ENCODE measurements around the gene LDLRAD2.
"Not testable (repeated sequence)": the region's sequence is repeated elsewhere in the genome, so short reads cannot be mapped to it uniquely, and the experiment has no call there.

Gene LDLRAD2

DNA sequence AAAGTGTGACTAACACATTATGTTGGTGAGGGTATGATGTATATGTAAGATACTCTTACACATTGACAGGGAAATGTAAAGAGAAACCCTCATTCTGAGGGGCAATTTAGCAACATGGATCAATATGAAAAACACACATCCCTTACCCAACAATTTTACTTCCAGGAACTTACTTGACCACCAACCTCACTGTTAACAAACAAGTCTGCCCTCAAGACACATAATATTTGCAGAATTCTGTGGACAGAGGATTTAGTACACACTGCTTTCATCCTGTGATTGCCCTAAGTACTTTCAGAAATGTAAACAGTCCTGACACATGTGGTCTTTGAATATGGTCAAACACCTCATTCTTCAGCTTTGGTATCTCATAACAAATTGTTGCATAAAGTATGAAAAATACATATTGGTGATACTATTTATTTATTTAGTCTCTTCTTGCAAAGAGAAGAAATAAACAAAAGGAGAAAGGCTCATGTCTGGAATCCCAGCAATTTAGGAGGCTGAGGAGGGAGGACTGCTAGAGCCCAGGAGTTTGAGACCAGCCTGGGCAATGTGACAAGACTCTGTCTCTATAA, 36.0 kb upstream of the LDLRAD2 start:
- CTCF ChIA-PET: no interaction called here
- no peak for DNase-seq (ENCODE audit: extremely low spot score)
- POLR2A ChIA-PET: no interaction called here
- TF ChIP-seq BHLHE40 (IDR thresholded peaks at IDR 0.05; ENCODE audit: borderline replicate concordance): no peak
- no peak for TF ChIP-seq NFRKB (IDR thresholded peaks at IDR 0.05)
- no peak for TF ChIP-seq CTBP1 (IDR thresholded peaks at IDR 0.05; ENCODE audit: borderline replicate concordance)
- TF ChIP-seq, protein P1, sequence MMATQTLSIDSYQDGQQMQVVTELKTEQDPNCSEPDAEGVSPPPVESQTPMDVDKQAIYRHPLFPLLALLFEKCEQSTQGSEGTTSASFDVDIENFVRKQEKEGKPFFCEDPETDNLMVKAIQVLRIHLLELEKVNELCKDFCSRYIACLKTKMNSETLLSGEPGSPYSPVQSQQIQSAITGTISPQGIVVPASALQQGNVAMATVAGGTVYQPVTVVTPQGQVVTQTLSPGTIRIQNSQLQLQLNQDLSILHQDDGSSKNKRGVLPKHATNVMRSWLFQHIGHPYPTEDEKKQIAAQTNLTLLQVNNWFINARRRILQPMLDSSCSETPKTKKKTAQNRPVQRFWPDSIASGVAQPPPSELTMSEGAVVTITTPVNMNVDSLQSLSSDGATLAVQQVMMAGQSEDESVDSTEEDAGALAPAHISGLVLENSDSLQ (IDR thresholded peaks at IDR 0.05): no peak
- no peak for TF ChIP-seq FOXK2 (IDR thresholded peaks at IDR 0.05)
- TF ChIP-seq HDGF (IDR thresholded peaks at IDR 0.05; ENCODE audit: borderline replicate concordance): no peak
- no peak for TF ChIP-seq SUZ12 (IDR thresholded peaks at IDR 0.05)
- TF ChIP-seq LEF1 (IDR thresholded peaks at IDR 0.05; ENCODE audit: borderline replicate concordance): no peak
- TF ChIP-seq FOXA1 (IDR thresholded peaks at IDR 0.05): no peak
- TF ChIP-seq SP1 (IDR thresholded peaks at IDR 0.05): no peak
- TF ChIP-seq ZNF384 (IDR thresholded peaks at IDR 0.05): no peak
- no peak for TF ChIP-seq TARDBP (IDR thresholded peaks at IDR 0.05)
- TF ChIP-seq ARNT (IDR thresholded peaks at IDR 0.05): no peak
- no peak for TF ChIP-seq FOXM1 (IDR thresholded peaks at IDR 0.05; ENCODE audit: borderline replicate concordance)
- no peak for TF ChIP-seq ELF4 (IDR thresholded peaks at IDR 0.05)
- no peak for TF ChIP-seq L3MBTL2 (conservative IDR thresholded peaks at IDR 0.05)

DNA sequence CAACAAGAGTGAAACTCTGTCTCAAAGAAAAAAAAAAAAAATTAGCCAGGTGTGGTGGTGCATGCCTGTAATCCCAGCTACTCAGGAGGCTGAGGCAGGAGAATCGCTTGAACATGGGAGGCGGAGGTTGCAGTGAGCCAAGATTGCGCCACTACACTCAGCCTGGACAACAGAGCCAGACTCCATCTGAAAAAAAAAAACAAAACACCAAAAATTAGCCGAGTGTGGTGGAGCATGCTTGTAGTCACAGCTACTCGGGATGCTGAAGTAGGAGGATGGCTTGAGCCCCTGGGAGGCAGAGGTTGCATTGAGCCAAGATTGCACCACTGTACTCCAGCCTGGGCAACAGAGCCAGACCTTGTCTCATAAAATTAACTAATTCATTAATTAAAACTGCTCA, 35.1 kb upstream of the LDLRAD2 start:
- DNase-seq (ENCODE audit: extremely low spot score); POLR2A ChIA-PET; CTCF ChIA-PET: not testable (repeated sequence)

DNA sequence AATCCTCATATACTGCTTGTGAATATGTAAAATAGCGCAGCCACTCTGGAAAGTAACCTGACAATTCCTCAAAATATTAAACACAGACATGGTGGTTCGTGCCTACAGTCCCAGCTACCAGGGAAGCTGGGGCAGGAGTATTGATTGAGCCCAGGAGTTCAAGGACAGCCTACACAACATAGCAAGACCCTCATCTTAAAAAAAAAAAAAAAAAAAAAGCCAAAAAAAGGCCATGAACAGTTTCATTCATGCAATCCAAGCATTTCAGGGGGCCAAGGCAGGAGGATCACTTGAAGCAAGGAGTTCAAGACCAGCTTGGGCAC, 33.7 kb upstream of the LDLRAD2 start:
- ChIA-PET POLR2A (no interaction called here), CTCF (no interaction called here)
- TF ChIP-seq HDGF (IDR thresholded peaks at IDR 0.05; ENCODE audit: borderline replicate concordance): no peak
- no peak for TF ChIP-seq FOXM1 (IDR thresholded peaks at IDR 0.05; ENCODE audit: borderline replicate concordance)
- TF ChIP-seq, protein P1 (IDR thresholded peaks at IDR 0.05): no peak
- TF ChIP-seq TARDBP (IDR thresholded peaks at IDR 0.05): no peak
- no peak for TF ChIP-seq FOXA1 (IDR thresholded peaks at IDR 0.05)
- TF ChIP-seq CTBP1 (IDR thresholded peaks at IDR 0.05; ENCODE audit: borderline replicate concordance): no peak
- no peak for TF ChIP-seq NFRKB (IDR thresholded peaks at IDR 0.05)
- TF ChIP-seq SUZ12 (IDR thresholded peaks at IDR 0.05): no peak
- TF ChIP-seq ELF4 (IDR thresholded peaks at IDR 0.05): no peak
- no peak for TF ChIP-seq BHLHE40 (IDR thresholded peaks at IDR 0.05; ENCODE audit: borderline replicate concordance)
- TF ChIP-seq FOXK2 (IDR thresholded peaks at IDR 0.05): no peak
- no peak for TF ChIP-seq SP1 (IDR thresholded peaks at IDR 0.05)
- no peak for TF ChIP-seq L3MBTL2 (conservative IDR thresholded peaks at IDR 0.05)
- no peak for TF ChIP-seq ZNF384 (IDR thresholded peaks at IDR 0.05)
- no peak for TF ChIP-seq LEF1 (IDR thresholded peaks at IDR 0.05; ENCODE audit: borderline replicate concordance)
- no peak for DNase-seq (ENCODE audit: extremely low spot score)

DNA sequence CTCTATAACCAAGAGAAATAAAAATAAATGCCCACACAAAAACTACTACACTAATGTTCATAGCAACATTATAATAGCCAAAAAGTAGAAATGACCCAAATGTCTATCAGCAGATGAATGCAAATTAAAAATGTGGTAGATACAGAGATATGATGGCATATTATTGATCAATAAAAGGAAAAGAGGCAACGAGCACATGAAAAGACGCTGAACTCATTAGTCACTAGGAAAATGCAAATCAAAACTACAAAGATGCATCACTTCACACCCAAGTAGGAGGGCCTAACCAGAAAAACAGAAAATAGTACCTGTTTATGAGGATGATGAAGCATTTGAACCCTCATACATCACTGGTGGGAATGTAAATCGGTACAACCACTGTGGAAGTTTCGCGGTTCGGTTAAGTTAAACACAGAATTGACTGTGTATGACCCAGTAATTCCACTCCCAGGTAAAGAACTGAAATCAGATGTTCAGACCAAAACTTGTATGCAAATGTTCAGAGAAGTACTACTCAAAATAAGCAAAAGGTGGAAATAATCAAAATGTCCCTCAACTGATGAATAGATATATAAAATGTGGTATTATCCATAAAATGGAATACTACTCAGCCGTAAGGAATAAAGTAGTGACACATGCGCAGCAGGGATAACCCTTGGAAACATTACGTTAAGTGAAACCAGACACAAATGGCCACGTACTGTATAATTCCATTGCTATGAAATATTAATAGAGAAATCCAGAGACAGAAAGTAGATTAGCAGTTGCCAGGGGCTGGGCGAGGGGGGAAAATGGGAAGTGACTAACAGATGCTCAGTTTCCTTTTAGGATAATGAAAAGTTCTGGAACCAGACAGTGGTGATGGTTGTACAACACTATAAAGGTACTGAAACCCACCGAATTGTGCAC, 32.2 kb upstream of the LDLRAD2 start:
- DNase-seq (ENCODE audit: extremely low spot score): no peak
- TF ChIP-seq ARNT (IDR thresholded peaks at IDR 0.05) (no peak), HDGF (IDR thresholded peaks at IDR 0.05; ENCODE audit: borderline replicate concordance) (no peak), FOXA1 (IDR thresholded peaks at IDR 0.05) (no peak), ELF4 (IDR thresholded peaks at IDR 0.05) (no peak), SP1 (IDR thresholded peaks at IDR 0.05) (no peak), ZNF384 (IDR thresholded peaks at IDR 0.05) (no peak)
- CTCF ChIA-PET: no interaction called here
- POLR2A ChIA-PET: no interaction called here

DNA sequence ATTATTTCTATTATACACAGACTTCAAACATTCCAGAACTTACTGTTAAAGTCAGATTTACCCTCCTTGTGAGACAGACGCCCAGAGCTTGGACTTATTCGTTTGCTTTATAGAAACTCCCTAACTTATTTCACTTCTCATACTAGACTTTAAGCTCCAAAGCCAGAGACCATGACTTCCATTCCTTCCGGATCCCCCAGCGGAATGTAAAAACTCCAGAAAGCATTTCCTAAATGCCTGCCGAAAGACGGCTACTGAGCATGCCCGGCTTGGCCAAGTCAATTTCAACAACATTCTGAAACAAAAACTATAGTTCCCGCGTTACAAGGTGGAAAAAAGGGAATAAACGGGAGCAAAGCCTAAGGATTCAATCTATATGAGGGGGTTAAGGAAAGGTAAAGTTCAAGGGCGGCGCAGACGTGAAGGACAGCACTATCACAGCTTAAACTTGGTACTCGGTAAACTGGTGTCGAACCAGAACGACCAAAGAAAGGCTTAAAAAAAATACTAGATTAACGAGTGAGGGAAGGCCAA, 30.2 kb upstream of the LDLRAD2 start:
- TF ChIP-seq LEF1 (IDR thresholded peaks at IDR 0.05; ENCODE audit: borderline replicate concordance) (no peak), CTBP1 (IDR thresholded peaks at IDR 0.05; ENCODE audit: borderline replicate concordance) (no peak), SUZ12 (IDR thresholded peaks at IDR 0.05) (no peak), ARNT (IDR thresholded peaks at IDR 0.05) (no peak), NFRKB (IDR thresholded peaks at IDR 0.05) (no peak), BHLHE40 (IDR thresholded peaks at IDR 0.05; ENCODE audit: borderline replicate concordance) (no peak), ELF4 (IDR thresholded peaks at IDR 0.05) (no peak), FOXK2 (IDR thresholded peaks at IDR 0.05) (no peak), HDGF (IDR thresholded peaks at IDR 0.05; ENCODE audit: borderline replicate concordance) (no peak), L3MBTL2 (conservative IDR thresholded peaks at IDR 0.05) (no peak), FOXM1 (IDR thresholded peaks at IDR 0.05; ENCODE audit: borderline replicate concordance) (no peak), TARDBP (IDR thresholded peaks at IDR 0.05) (no peak), SP1 (IDR thresholded peaks at IDR 0.05) (no peak), FOXA1 (IDR thresholded peaks at IDR 0.05) (no peak), ZNF384 (IDR thresholded peaks at IDR 0.05) (no peak)
- TF ChIP-seq, protein P1 (IDR thresholded peaks at IDR 0.05): no peak
- ChIA-PET POLR2A (interaction anchor here (0.5 to 2.0 kb wide), 15 partner anchors 8 to 243 kb away, joined by 3 to 9 read pairs (median 4); no protein-coding TSS in a partner anchor), CTCF (interaction anchor here (1.0 to 1.1 kb wide), 2 partner anchors 12 to 242 kb away, joined by 3 to 4 read pairs; no protein-coding TSS in a partner anchor)
- no peak for DNase-seq (ENCODE audit: extremely low spot score)
